GM18499 (cell line): ENCODE results near the gene ZNF468.
"Not testable (repeated sequence)": the region's sequence is repeated elsewhere in the genome, so short reads cannot be mapped to it uniquely, and the experiment has no call there.

ENCODE experiments used
- ATAC-seq: cut with Tn5 transposase; IDR thresholded peaks from one replicate; pipeline ENCODE4 v1.9.1; 2021; ENCODE audit warnings: moderate number of reproducible peaks; ENCODE audit not compliant: insufficient read depth, unreplicated experiment

ZNF468 gene

GRCh38 chr19:52833541-52833940, 23.9 kb downstream of the ZNF468 start:
- ATAC-seq: not testable (repeated sequence)

- not testable (repeated sequence) for ATAC-seq
Observed at GRCh38 chr19:52829866-52830265, 27.6 kb downstream of the ZNF468 start.

- ATAC-seq: no peak
Observed at GRCh38 chr19:52825765-52826164, 31.7 kb downstream of the ZNF468 start.

- no peak for ATAC-seq
Observed at GRCh38 chr19:52823676-52824075, 33.7 kb downstream of the ZNF468 start.

- ATAC-seq: not testable (repeated sequence)
Observed at GRCh38 chr19:52821204-52821960, 36.0 kb downstream of the ZNF468 start, which contains the start of gene ZNF28. Gene ZNF28 (minus strand): TSS chr19:52821633. CDS start chr19:52817958, 3,675 bp downstream.

- ATAC-seq: not testable (repeated sequence)
Observed at GRCh38 chr19:52820472-52821203, 36.8 kb downstream of the ZNF468 start.

- no peak for ATAC-seq
Observed at GRCh38 chr19:52809801-52810200, 47.6 kb downstream of the ZNF468 start.

- not testable (repeated sequence) for ATAC-seq
Observed at GRCh38 chr19:52799950-52800640, 57.3 kb downstream of the ZNF468 start.

GRCh38 chr19:52789440-52789839, 68.0 kb downstream of the ZNF468 start:
- no peak for ATAC-seq
